Upper lobe of left lung (tissue), 4 donors: ENCODE measurements around the gene MYO1F.

Source experiments
- EP300 ChIP-seq, 4 donors: sonication (generic); formaldehyde crosslinking; IDR thresholded peaks; one replicate each; pipeline ENCODE4 v1.5.1; 2017; ENCODE audit warnings: antibody characterized with exemption in 4 of 4, control low read depth in 2 of 4
- POLR2A ChIP-seq, 4 donors: fragments of 450-650 bp; IDR thresholded peaks; one replicate each; pipeline ENCODE4 v1.5.1; 2016 to 2017; ENCODE audit warnings: antibody characterized with exemption in 4 of 4, mild to moderate bottlenecking in 2 of 4
- POLR2AphosphoS5 ChIP-seq, 2 donors: sonication (generic); formaldehyde crosslinking; IDR thresholded peaks; one replicate each; pipeline ENCODE4 v1.5.1; 2017; ENCODE audit warnings: antibody characterized with exemption in 2 of 2
- TF ChIP-seq, protein P1 (sequence below), 6 experiments: fragments of 450-650 bp in 4 of 6; fragments of 200-600 bp in 2 of 6; sonication (generic) in 2 of 6; IDR thresholded peaks; one replicate each; pipeline ENCODE4 v1.5.1; 2016 to 2019; ENCODE audit warnings: antibody characterized with exemption in 6 of 6

DNA sequence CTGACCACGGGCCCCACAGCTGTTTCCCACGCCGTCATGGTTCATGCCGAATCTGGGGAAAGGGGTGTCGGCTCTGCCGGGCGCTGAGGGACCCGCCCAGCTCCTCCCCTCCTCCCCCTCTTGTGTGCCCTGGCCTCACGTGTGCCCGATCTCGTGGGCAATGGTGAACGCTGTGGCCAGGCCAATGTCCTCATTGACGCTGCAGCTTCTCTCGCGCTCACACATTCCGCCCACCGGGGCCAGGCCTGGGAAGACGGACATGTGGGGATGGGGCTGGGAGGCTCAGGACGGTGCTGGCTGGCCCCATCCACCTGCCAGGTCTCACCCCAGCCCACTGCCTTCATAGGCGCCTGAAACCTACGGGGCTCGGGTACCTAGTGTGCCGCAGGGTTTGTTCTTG is 18.9 kb upstream of the MYO1F start:
- TF ChIP-seq, protein P1, sequence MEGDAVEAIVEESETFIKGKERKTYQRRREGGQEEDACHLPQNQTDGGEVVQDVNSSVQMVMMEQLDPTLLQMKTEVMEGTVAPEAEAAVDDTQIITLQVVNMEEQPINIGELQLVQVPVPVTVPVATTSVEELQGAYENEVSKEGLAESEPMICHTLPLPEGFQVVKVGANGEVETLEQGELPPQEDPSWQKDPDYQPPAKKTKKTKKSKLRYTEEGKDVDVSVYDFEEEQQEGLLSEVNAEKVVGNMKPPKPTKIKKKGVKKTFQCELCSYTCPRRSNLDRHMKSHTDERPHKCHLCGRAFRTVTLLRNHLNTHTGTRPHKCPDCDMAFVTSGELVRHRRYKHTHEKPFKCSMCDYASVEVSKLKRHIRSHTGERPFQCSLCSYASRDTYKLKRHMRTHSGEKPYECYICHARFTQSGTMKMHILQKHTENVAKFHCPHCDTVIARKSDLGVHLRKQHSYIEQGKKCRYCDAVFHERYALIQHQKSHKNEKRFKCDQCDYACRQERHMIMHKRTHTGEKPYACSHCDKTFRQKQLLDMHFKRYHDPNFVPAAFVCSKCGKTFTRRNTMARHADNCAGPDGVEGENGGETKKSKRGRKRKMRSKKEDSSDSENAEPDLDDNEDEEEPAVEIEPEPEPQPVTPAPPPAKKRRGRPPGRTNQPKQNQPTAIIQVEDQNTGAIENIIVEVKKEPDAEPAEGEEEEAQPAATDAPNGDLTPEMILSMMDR (IDR thresholded peaks at IDR 0.05), result no peak
- no peak for TF ChIP-seq POLR2AphosphoS5 (IDR thresholded peaks at IDR 0.05)
- TF ChIP-seq POLR2A (IDR thresholded peaks at IDR 0.05), result no peak
- TF ChIP-seq EP300 (IDR thresholded peaks at IDR 0.05), result no peak
